Measurements from ENCODE around the gene OR52E2. TPM values are rescaled to one million over a fixed set of nuclear protein-coding genes. Genes with fewer than 3 reads are reported as not detected.

Gene OR52E2
- total RNA-seq, 4 donors from 2014 or later: not detected

DNA sequence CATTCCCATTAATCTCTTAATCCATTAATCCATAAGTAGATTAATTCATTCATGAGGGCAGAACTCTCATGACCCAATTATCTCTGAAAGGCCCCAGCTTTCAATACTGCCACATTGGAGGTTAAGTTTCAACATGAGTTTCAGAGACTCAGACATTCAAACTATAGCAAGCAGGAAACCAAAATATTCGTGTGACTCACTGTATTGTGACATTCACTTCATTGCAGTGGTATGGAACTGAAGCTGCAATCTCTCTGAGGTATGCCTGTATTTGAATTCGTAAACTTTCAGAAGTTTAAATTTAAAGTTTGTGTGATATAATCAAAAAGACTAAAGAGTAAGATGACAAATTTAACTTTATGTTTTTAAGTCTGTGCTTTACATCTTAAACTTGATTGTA is 16.0 kb downstream of the OR52E2 start:
- Histone ChIP-seq H3K4me1 (no peaks in the 10 kb centered on the region), H3K9me3 (no peaks in the 10 kb centered on the region), H3K36me3 (no peaks in the 10 kb centered on the region), H3K27ac (no peak overlapping the region), H3K4me3 (no peak overlapping the region), H3K27me3 (no peaks in the 10 kb centered on the region)
- TF ChIP-seq POLR2A (IDR thresholded peaks at IDR 0.05) (no peak), CTCF (IDR thresholded peaks at IDR 0.05) (no peak)
- intact Hi-C loops (cut with DNase I): no loop called here
- no peak for DNase-seq
- 47 to 51% methylated on average over 2 of the region's 2 CpGs for WGBS, 2 donors

- no peak for DNase-seq
- Histone ChIP-seq H3K4me1 (no peaks in the 10 kb centered on the region), H3K36me3 (no peaks in the 10 kb centered on the region), H3K27ac (no peak overlapping the region), H3K9me3 (no peaks in the 10 kb centered on the region), H3K4me3 (no peak overlapping the region), H3K27me3 (no peaks in the 10 kb centered on the region)
- intact Hi-C loops (cut with DNase I): no loop called here
- WGBS, 2 donors: 48 to 74% methylated on average over 3 of the region's 3 CpGs
- TF ChIP-seq POLR2A (IDR thresholded peaks at IDR 0.05) (no peak), CTCF (IDR thresholded peaks at IDR 0.05) (no peak)
These were observed 17.3 kb downstream of the OR52E2 start for GRCh38 chr11:5042091-5042490.

GRCh38 chr11:5040876-5041275 is 18.6 kb downstream of the OR52E2 start:
- Histone ChIP-seq H3K9me3 (no peaks in the 10 kb centered on the region), H3K4me3 (no peak overlapping the region), H3K27me3 (no peaks in the 10 kb centered on the region), H3K4me1 (no peaks in the 10 kb centered on the region), H3K36me3 (no peaks in the 10 kb centered on the region), H3K27ac (no peak overlapping the region)
- WGBS, 2 donors: 42 to 57% methylated on average over 4 of the region's 4 CpGs
- TF ChIP-seq POLR2A (IDR thresholded peaks at IDR 0.05): no peak
- TF ChIP-seq CTCF (IDR thresholded peaks at IDR 0.05): no peak
- intact Hi-C loops (cut with DNase I): no loop called here
- no peak for DNase-seq

- intact Hi-C loops (cut with DNase I): no loop called here
- H3K4me3 ChIP-seq: no peak overlapping the region
- WGBS, 2 donors: 67 to 72% methylated on average over 1 of the region's 1 CpG
- no peak for DNase-seq
- no peak overlapping the region for H3K27ac ChIP-seq
- no peaks in the 10 kb centered on the region for H3K27me3 ChIP-seq
- TF ChIP-seq POLR2A (IDR thresholded peaks at IDR 0.05) (no peak), CTCF (IDR thresholded peaks at IDR 0.05) (no peak)
- H3K4me1 ChIP-seq: no peaks in the 10 kb centered on the region
- H3K9me3 ChIP-seq: no peaks in the 10 kb centered on the region
- no peaks in the 10 kb centered on the region for H3K36me3 ChIP-seq
These were observed 21.1 kb downstream of the OR52E2 start for GRCh38 chr11:5038341-5038740.

GRCh38 chr11:5037926-5038325 is 21.5 kb downstream of the OR52E2 start:
- Histone ChIP-seq H3K4me3 (no peak overlapping the region), H3K9me3 (no peaks in the 10 kb centered on the region), H3K27me3 (no peaks in the 10 kb centered on the region), H3K4me1 (no peaks in the 10 kb centered on the region), H3K36me3 (no peaks in the 10 kb centered on the region), H3K27ac (no peak overlapping the region)
- intact Hi-C loops (cut with DNase I): no loop called here
- no peak for DNase-seq
- 59 to 64% methylated on average over 2 of the region's 2 CpGs for WGBS, 2 donors
- no peak for TF ChIP-seq POLR2A (IDR thresholded peaks at IDR 0.05)
- TF ChIP-seq CTCF (IDR thresholded peaks at IDR 0.05): no peak

Measured in esophagus squamous epithelium (tissue), 5 donors.